Stimulated activated CD8-positive, alpha-beta memory T cell treated with anti-CD3 and anti-CD28 coated beads, Interleukin-12 subunit alpha, Interleukin-12 subunit beta, amount 100 ng/mL, for 1 hour (primary cell): ENCODE measurements around the gene NIPBL.
"Not testable (repeated sequence)": the region's sequence is repeated elsewhere in the genome, so short reads cannot be mapped to it uniquely, and the experiment has no call there.

Experiments used
- DNase-seq: peaks from one replicate; pipeline ENCODE4 v3.0.0-alpha.2; 2020; ENCODE audit warnings: low read depth

The NIPBL gene

DNA sequence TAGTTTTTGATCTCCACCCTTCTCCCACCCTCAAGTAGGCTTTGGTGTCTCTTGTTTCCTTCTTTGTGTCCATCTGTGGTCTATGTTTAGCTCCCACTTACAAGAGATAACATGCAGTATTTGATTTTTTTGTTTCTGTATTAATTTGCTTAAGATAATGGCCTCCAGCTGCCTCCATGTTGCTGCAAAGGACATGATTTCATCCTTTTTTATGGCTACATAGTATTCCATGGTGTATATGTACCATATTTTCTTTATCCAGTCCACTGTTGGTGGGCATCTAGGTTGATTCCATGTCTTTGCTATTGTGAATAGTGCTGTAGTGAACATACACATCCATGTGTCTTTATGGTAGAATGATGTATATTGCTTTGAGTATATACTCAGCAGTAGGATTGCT, 24.5 kb downstream of the NIPBL start:
- DNase-seq, result not testable (repeated sequence)

- no peak for DNase-seq
Measured at GRCh38 chr5:36901856-36902255, 25.3 kb downstream of the NIPBL start.

GRCh38 chr5:36902353-36902752, 25.8 kb downstream of the NIPBL start:
- no peak for DNase-seq

DNA sequence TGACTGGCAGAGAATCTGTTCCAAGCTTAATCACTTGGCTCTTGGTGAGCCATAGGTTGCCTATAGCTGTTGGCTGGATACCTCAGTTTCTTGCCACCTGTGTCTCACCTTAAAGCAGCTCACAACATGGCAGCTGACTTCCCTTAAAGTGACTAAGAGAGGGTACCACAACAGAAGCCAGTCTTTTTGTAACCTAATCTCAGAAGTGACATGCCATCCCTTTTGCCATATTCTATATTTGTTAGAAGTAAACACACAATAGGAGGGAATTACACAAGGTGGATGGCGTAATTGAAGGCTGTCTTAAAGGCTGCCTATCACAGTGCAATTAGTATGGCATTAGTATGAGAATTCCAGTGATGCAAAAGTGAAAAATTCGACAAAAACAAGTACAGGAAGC, 28.1 kb downstream of the NIPBL start:
- no peak for DNase-seq

GRCh38 chr5:36908544-36909260, 32.1 kb downstream of the NIPBL start:
- no peak for DNase-seq

GRCh38 chr5:36915653-36916052, 39.1 kb downstream of the NIPBL start:
- no peak for DNase-seq

DNA sequence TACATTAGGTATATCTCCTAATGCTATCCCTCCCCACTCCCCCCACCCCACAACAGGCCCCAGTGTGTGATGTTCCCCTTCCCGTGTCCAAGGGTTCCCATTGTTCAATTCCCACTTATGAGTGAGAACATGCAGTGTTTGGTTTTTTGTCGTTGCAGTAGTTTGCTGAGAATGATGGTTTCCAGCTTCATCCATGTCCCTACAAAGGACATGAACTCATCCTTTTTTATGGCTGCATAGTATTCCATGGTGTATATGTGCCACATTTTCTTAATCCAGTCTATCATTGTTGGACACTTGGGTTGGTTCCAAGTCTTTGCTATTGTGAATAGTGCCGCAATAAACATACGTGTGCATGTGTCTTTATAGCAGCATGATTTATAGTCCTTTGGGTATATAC, 40.0 kb downstream of the NIPBL start:
- DNase-seq, result not testable (repeated sequence)

- DNase-seq, result not testable (repeated sequence)
Measured at GRCh38 chr5:36917358-36917757, 40.8 kb downstream of the NIPBL start.

DNA sequence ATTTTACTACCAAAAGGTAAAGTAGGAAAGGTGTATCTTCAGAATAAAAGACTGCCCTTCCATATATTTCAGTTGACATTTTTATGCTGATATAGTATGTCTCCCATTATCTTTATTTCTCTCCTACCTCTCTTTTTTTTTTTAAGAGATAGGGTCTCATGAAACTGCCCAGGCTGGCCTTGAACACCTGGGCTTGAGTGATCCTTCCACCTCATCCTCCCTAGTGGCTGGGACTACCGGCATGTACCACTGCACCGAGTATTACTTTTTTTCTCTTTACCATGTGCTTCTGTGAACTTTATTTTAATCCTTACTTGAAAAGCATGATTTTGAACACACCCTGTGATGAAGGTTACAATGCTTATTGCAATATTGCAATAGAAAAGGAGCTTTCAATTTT, 42.7 kb downstream of the NIPBL start:
- DNase-seq, result no peak

GRCh38 chr5:36919650-36920049, 43.1 kb downstream of the NIPBL start:
- no peak for DNase-seq

DNA sequence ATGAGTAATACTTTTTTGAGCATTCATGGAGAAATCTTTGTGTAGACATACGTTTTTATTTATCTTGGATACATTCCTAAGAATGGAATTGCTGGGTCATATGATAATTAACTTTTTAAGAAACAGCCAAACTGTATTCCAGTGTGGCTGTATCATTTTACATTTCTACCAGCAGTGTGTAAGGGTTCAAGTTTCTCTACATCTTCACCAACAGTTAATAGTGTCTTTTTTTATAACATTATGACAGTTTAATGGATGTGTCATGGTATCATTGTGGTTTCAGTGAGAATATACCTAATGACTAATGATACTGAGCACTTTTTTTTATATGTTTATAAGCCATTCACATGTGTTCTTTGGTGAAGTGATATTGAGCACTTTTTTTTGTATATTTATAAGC, 52.4 kb downstream of the NIPBL start:
- DNase-seq, result no peak

GRCh38 chr5:36929438-36929837, 52.9 kb downstream of the NIPBL start:
- DNase-seq, result no peak

- DNase-seq, result no peak
Measured at GRCh38 chr5:36932056-36932455, 55.5 kb downstream of the NIPBL start.

DNA sequence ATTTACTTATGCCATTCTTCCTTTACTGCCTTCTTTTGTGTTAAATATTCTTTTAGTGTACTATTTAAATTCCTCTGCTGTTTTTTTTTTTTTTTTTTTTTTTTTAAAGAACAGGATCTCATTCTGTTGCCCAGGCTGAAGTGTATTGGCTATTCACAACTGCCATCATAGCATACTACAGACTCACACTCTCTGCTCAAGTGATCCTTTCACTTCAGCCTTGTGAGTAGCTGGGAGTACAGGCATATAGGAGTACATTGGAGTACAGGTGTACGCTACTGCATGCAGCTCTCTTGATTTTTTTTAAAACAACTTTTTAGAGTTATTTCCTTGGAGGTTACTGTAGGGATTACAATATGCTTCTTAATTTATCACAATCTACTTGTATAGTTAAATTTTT, 56.1 kb downstream of the NIPBL start:
- DNase-seq, result no peak

- no peak for DNase-seq
Measured at GRCh38 chr5:36934740-36935356, 58.3 kb downstream of the NIPBL start.

GRCh38 chr5:36935805-36936204, 59.2 kb downstream of the NIPBL start:
- DNase-seq, result no peak

DNA sequence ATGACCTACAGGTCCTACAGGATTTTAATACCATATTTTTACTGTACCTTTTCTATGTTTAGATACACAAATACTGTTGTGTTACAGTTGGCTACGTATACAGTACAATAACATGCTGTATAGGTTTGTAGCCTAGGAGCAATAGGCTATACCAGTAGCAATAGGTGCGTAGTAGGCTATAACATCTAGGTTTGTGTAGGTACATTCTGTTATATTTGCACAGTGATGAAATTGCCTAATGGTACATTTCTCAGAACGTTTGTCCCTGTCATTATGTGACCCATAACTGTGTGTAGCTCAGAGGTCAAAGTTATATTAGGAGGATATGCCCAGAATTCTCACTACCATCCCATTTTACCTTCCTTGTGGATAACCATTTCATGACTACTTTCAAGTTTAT, 59.7 kb downstream of the NIPBL start:
- no peak for DNase-seq

DNA sequence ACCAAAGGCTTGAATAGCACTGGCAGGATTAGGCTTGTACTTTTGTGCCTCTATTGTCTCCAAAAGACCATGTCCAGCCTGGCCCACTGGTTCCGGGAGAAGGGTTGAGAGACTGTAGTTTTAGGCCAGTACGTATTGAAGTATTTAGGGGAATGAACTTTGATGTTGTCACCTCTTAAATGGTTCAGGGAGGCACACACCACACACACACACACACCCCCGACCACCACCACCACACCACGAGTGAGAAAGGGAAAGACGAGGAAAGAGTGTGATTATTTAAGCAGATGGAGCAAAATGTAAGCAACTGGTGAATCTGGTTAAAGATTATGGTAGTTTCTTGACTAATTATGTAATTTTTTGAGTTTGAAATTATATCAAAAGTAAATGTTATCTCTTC, 61.6 kb downstream of the NIPBL start:
- DNase-seq, result no peak

GRCh38 chr5:36939969-36940858, 63.6 kb downstream of the NIPBL start:
- no peak for DNase-seq

DNA sequence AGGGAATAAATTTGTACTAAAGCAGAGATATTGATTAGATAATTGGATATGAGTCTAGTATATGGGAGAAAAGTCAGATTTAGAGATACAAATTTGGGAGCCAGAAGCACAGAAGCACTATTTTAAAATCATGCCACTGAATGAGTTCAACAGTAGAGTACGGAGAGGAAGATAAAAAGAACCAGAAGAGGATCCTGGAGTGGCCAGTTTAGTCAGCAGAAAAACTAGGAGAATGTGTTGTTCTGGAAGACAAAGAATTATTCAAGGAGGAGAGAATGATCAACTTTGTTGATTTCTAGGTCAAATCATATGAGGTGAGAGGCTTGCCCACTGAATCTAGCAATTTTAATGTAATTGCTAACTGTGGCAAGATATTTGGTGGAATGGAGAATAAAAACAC, 67.0 kb downstream of the NIPBL start:
- no peak for DNase-seq

GRCh38 chr5:36944024-36944423, 67.5 kb downstream of the NIPBL start:
- no peak for DNase-seq

- DNase-seq, result no peak
Measured at GRCh38 chr5:36944607-36945225, 68.1 kb downstream of the NIPBL start.

- no peak for DNase-seq
Measured at GRCh38 chr5:36945687-36946086, 69.1 kb downstream of the NIPBL start.
